ENCODE results near the gene PHKA1. TPM values are rescaled to one million over a fixed set of nuclear protein-coding genes. Genes with fewer than 3 reads are reported as not detected.

Gene PHKA1
- total RNA-seq, 2 experiments from 2014 or later, result 0.09 TPM; not detected in 1

GRCh38 chrX:72693477-72693876 is 20.6 kb downstream of the PHKA1 start:
- Histone ChIP-seq H3K4me1 (ENCODE audit: insufficient read depth, low read length, poor library complexity, severe bottlenecking) (no peaks in the 10 kb centered on the region), H3K36me3 (ENCODE audit: insufficient read depth, low read length) (no peaks in the 10 kb centered on the region), H2AFZ (ENCODE audit: low read length) (no peak overlapping the region), H3K9me3 (ENCODE audit: low read length) (no peaks in the 10 kb centered on the region), H3K27ac (ENCODE audit: low read depth, low read length, poor library complexity, severe bottlenecking) (no peak overlapping the region), H3K9me2 (ENCODE audit: insufficient read depth, low read length) (no peaks in the 10 kb centered on the region), H3K79me2 (ENCODE audit: insufficient read depth, low read depth, low read length) (no peaks in the 10 kb centered on the region), H4K20me1 (ENCODE audit: insufficient read depth, low read length) (no peaks in the 10 kb centered on the region), H3K4me2 (ENCODE audit: low read length) (no peak overlapping the region), H3K4me3 (ENCODE audit: low read depth, low read length, poor library complexity, severe bottlenecking) (no peak overlapping the region)
- no TSS peak for BruUV-seq (replicated peaks)
- no peak for DNase-seq (ENCODE audit: low spot score)
- CTCF ChIA-PET (ENCODE audit: unreplicated experiment), result no interaction called here
- intact Hi-C loops (cut with micrococcal nuclease; ENCODE audit: unreplicated experiment), result no loop called here
- POLR2A ChIA-PET, result no interaction called here
- TF ChIP-seq CTCF (conservative IDR thresholded peaks at IDR 0.05; ENCODE audit: low read length) (no peak), EZH2phosphoT487 (IDR thresholded peaks at IDR 0.05; ENCODE audit: borderline replicate concordance, low read depth, low read length) (no peak)

- no peaks in the 10 kb centered on the region for H3K4me1 ChIP-seq (ENCODE audit: insufficient read depth, low read length, poor library complexity, severe bottlenecking)
Measured at GRCh38 chrX:72687396-72687795, 26.7 kb downstream of the PHKA1 start.

More at GRCh38 chrX:72687396-72687795, 26.7 kb downstream of the PHKA1 start:
- no peak overlapping the region for H2AFZ ChIP-seq (ENCODE audit: low read length)
- DNase-seq (ENCODE audit: low spot score), result no peak
- no peaks in the 10 kb centered on the region for H3K79me2 ChIP-seq (ENCODE audit: insufficient read depth, low read depth, low read length)
- CTCF ChIA-PET (ENCODE audit: unreplicated experiment), result no interaction called here
- POLR2A ChIA-PET, result no interaction called here
- TF ChIP-seq CTCF (conservative IDR thresholded peaks at IDR 0.05; ENCODE audit: low read length) (no peak), EZH2phosphoT487 (IDR thresholded peaks at IDR 0.05; ENCODE audit: borderline replicate concordance, low read depth, low read length) (no peak)
- no peak overlapping the region for H3K4me2 ChIP-seq (ENCODE audit: low read length)
- H4K20me1 ChIP-seq (ENCODE audit: insufficient read depth, low read length), result no peaks in the 10 kb centered on the region
- no peaks in the 10 kb centered on the region for H3K9me2 ChIP-seq (ENCODE audit: insufficient read depth, low read length)
- H3K4me3 ChIP-seq (ENCODE audit: low read depth, low read length, poor library complexity, severe bottlenecking), result no peak overlapping the region
- BruUV-seq (replicated peaks), result no TSS peak
- H3K9me3 ChIP-seq (ENCODE audit: low read length), result no peaks in the 10 kb centered on the region
- no peak overlapping the region for H3K27ac ChIP-seq (ENCODE audit: low read depth, low read length, poor library complexity, severe bottlenecking)
- intact Hi-C loops (cut with micrococcal nuclease; ENCODE audit: unreplicated experiment), result no loop called here
- no peaks in the 10 kb centered on the region for H3K36me3 ChIP-seq (ENCODE audit: insufficient read depth, low read length)
